WERI-Rb-1 (cell line): Measurements from ENCODE around the gene KDM3B.

Source experiments
- DNase-seq: peaks from one replicate; pipeline ENCODE4 v3.0.0-alpha.2; 2020
- H3K27ac ChIP-seq: fragments of 250-450 bp; sonication (Bioruptor Pico); 2 replicates; pipeline ENCODE4 v1.5.1; 2020; ENCODE audit warnings: mild to moderate bottlenecking, moderate library complexity
- H3K27me3 ChIP-seq: fragments of 250-450 bp; sonication (Bioruptor Pico); 2 replicates; pipeline ENCODE4 v1.5.1; 2021; ENCODE audit warnings: mild to moderate bottlenecking, low read depth, moderate library complexity; ENCODE audit not compliant: insufficient read depth, severe bottlenecking
- H3K36me3 ChIP-seq: fragments of 250-450 bp; sonication (Bioruptor Pico); 2 replicates; pipeline ENCODE4 v1.5.1; 2020; ENCODE audit warnings: mild to moderate bottlenecking, moderate library complexity
- H3K4me3 ChIP-seq: 2 replicates; pipeline ENCODE4 v1.5.1; 2011; ENCODE audit warnings: low read depth, mild to moderate bottlenecking, control low read depth, low read length
- H3K9me3 ChIP-seq: fragments of 250-450 bp; sonication (Bioruptor Pico); 2 replicates; pipeline ENCODE4 v1.5.1; 2021; ENCODE audit warnings: mild to moderate bottlenecking, moderate library complexity; ENCODE audit not compliant: severe bottlenecking
- CTCF ChIP-seq: IDR thresholded peaks from 2 replicates; pipeline ENCODE4 v1.5.1; 2011; ENCODE audit warnings: low read depth, mild to moderate bottlenecking, control low read depth, inconsistent platforms, low read length

The KDM3B gene

DNA sequence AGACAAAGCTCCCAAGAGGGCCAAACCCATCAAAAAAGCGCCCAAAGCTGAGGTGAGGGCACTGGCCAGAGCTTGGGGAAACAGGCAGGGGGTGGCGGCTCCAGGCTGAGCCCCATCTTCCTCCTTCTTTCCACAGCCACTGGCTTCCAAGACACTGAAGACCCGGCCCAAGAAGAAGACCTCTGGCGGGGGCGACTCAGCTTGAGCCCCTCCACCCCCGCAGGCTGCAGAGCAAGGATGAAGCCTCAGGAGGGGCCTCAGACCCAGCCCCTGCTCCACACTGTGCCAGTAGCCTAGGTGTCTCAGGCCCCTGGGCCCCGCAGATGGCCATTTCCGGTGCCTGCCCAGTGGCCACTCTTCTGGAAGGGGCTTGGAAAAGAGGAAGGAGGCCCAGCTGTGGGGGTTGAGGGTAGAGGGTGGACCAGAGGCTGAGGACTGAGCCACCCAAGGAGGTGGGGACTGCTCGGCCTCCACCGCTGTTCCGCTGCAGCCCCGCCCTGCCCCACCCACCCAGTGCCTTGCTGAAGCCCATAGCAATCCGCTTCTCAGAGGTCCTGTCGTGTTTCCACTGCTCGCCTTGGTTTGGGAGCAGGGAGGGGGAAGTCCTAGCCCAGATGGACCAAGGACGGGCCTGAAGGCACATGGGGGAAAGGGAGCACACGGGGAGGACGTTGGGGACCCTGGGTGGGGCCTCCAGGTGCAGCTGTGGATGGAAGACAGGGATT, 93.2 kb downstream of the KDM3B start:
- no peak for DNase-seq
- no peak for TF ChIP-seq CTCF

GRCh38 chr5:138448070-138448469, 95.6 kb downstream of the KDM3B start:
- no peaks in the 10 kb centered on the region for H3K36me3 ChIP-seq
- H3K27me3 ChIP-seq, result no peaks in the 10 kb centered on the region
- no peak for DNase-seq
- no peak for TF ChIP-seq CTCF
- no peak overlapping the region for H3K4me3 ChIP-seq
- H3K9me3 ChIP-seq, result no peaks in the 10 kb centered on the region
- H3K27ac ChIP-seq, result no peak overlapping the region

More for the DNA sequence above, 93.2 kb downstream of the KDM3B start:
- Histone ChIP-seq H3K4me3 (no peak overlapping the region), H3K9me3 (no peaks in the 10 kb centered on the region), H3K27me3 (no peaks in the 10 kb centered on the region), H3K36me3 (no peaks in the 10 kb centered on the region), H3K27ac (no peak overlapping the region)

DNA sequence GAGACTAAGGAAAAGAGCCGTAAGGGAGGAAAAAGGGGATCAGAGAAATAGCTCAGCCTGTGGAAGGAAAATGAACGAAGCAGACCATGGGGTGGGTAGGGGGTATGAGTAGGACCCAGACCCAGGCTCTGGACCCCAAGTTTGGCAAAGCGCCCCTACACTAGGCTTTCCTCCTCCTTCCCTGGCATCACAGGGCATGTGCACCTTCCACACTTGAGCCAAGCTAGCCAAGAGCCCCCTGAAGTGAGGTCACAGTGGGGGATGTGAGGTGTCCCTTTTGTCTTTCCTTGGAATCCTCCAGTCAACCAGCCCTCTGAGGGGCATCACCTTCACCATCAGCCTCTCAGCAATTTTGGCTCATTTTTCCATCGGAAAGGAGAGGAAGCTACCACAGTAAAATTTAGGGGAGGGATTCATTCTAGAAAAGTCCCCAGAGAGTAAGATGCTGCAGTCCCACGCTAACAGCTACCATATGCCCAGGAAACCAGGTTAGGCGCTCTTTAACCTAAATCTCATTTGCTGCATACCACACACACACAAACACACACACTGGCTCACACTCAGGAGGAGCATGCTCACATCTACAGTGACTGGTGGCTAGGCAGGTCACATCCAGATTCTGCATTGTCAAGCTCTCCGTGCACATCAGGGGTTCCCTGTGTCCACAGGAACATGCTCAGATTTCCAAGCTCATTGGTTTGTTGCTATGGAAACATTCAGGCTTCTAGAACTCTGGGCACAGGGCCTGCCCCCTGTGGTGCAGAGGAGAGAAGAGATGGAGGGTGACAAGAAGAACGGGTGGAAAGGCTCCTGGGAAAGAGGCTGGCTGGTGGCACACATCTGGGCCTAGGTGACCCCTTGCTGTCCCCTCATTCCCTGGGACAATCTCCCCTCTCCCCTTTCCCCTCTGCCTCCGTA, 96.3 kb downstream of the KDM3B start:
- no peaks in the 10 kb centered on the region for H3K9me3 ChIP-seq
- no peaks in the 10 kb centered on the region for H3K36me3 ChIP-seq
- H3K4me3 ChIP-seq, result no peak overlapping the region
- H3K27me3 ChIP-seq, result no peaks in the 10 kb centered on the region
- H3K27ac ChIP-seq, result no peak overlapping the region
- DNase-seq, result no peak
- TF ChIP-seq CTCF, result no peak

- H3K4me3 ChIP-seq, result peak overlapping the region; percentile 30
- H3K9me3 ChIP-seq, result no peaks in the 10 kb centered on the region
- no peaks in the 10 kb centered on the region for H3K27me3 ChIP-seq
- peak; percentile 93 for TF ChIP-seq CTCF
- H3K36me3 ChIP-seq, result no peaks in the 10 kb centered on the region
- H3K27ac ChIP-seq, result peak overlapping the region; percentile 60
- DNase-seq, result peak; percentile 89
Measured at GRCh38 chr5:138449501-138450239, 97.2 kb downstream of the KDM3B start.

DNA sequence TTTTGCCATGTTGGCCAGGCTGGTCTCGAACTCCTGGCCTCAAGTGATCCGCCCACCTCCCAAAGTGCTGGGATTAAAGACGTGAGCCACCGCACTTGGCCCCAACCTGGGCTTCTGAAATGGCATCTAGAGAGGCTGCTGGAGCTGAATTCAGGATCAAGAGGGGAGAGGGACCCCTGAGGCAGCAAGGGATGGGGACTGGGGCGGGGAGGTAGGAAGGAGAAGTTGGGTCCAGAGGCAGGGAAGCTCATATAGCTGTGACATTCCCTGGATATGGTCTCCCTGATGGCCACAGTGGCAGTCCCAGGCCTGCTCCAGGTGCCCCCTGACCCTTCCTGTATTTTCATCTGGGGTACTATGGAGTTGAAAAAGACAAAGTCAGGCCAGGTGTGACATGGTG, 98.5 kb downstream of the KDM3B start:
- Histone ChIP-seq H3K27me3 (no peaks in the 10 kb centered on the region), H3K9me3 (no peaks in the 10 kb centered on the region)

More for the DNA sequence above, 98.5 kb downstream of the KDM3B start:
- no peak for TF ChIP-seq CTCF
- Histone ChIP-seq H3K36me3 (no peaks in the 10 kb centered on the region), H3K27ac (no peak overlapping the region), H3K4me3 (no peak overlapping the region)
- no peak for DNase-seq
